ENCODE measurements around the gene PTPN3. TPM values are rescaled to one million over a fixed set of nuclear protein-coding genes. Genes with fewer than 3 reads are reported as not detected.

The PTPN3 gene
- total RNA-seq, 2 donors from 2014 or later = 13.2 to 19.5 TPM

GRCh38 chr9:109449036-109449798 is 48.9 kb downstream of the PTPN3 start:
- no peaks in the 10 kb centered on the region for H3K9me3 ChIP-seq
- no peak overlapping the region for H3K27ac ChIP-seq
- H3K36me3 ChIP-seq (replicated peaks in 1 of 2; ENCODE audit: insufficient read depth in 1 of 2, low read depth in 2 of 2) = peaks cover 0 to 3% of the 10 kb centered on the region in 2 donors
- no peak overlapping the region for H3K4me3 ChIP-seq
- H3K27me3 ChIP-seq = no peaks in the 10 kb centered on the region
- peaks cover 8% of the 10 kb centered on the region for H3K4me1 ChIP-seq
- TF ChIP-seq POLR2A (IDR thresholded peaks at IDR 0.05) = no peak
- no peak for TF ChIP-seq CTCF (IDR thresholded peaks at IDR 0.05)
- intact Hi-C loops (cut with DNase I) = no loop called here
- ATAC-seq (no peak), DNase-seq (no peak)
- 87 to 89% methylated on average over 6 to 12 of the region's 12 CpGs for WGBS, 2 donors

GRCh38 chr9:109448223-109448622 is 49.9 kb downstream of the PTPN3 start:
- H3K4me3 ChIP-seq = no peak overlapping the region
- no peaks in the 10 kb centered on the region for H3K4me1 ChIP-seq
- H3K9me3 ChIP-seq = no peaks in the 10 kb centered on the region
- WGBS, 2 donors = 83 to 87% methylated on average over 3 of the region's 3 CpGs
- H3K27ac ChIP-seq = no peak overlapping the region
- no peaks in the 10 kb centered on the region for H3K27me3 ChIP-seq
- intact Hi-C loops (cut with DNase I) = no loop called here
- peaks cover 0 to 3% of the 10 kb centered on the region in 2 donors for H3K36me3 ChIP-seq (replicated peaks in 1 of 2; ENCODE audit: insufficient read depth in 1 of 2, low read depth in 2 of 2)
- no peak for ATAC-seq
- TF ChIP-seq CTCF (IDR thresholded peaks at IDR 0.05) (no peak), POLR2A (IDR thresholded peaks at IDR 0.05) (no peak)
- DNase-seq = no peak

- Histone ChIP-seq H3K4me3 (no peak overlapping the region), H3K27me3 (no peaks in the 10 kb centered on the region), H3K4me1 (no peaks in the 10 kb centered on the region), H3K36me3 (replicated peaks in 1 of 2; ENCODE audit: insufficient read depth in 1 of 2, low read depth in 2 of 2) (peaks cover 0 to 3% of the 10 kb centered on the region in 2 donors), H3K27ac (no peak overlapping the region), H3K9me3 (no peaks in the 10 kb centered on the region)
- intact Hi-C loops (cut with DNase I) = no loop called here
- no peak for DNase-seq
- TF ChIP-seq CTCF (IDR thresholded peaks at IDR 0.05) (no peak), POLR2A (IDR thresholded peaks at IDR 0.05) (no peak)
- no peak for ATAC-seq
- 79 to 90% methylated on average over 6 of the region's 6 CpGs for WGBS, 2 donors
Observed at GRCh38 chr9:109447329-109448076, 50.6 kb downstream of the PTPN3 start.

GRCh38 chr9:109444771-109445320 is 53.3 kb downstream of the PTPN3 start:
- 89% methylated on average over 3 of the region's 3 CpGs for WGBS, 2 donors

More at GRCh38 chr9:109444771-109445320, 53.3 kb downstream of the PTPN3 start:
- intact Hi-C loops (cut with DNase I) = no loop called here
- ATAC-seq = no peak
- H3K9me3 ChIP-seq = no peaks in the 10 kb centered on the region
- H3K27me3 ChIP-seq = no peaks in the 10 kb centered on the region
- DNase-seq = no peak
- peaks cover 19% of the 10 kb centered on the region for H3K4me1 ChIP-seq
- no peak for TF ChIP-seq CTCF (IDR thresholded peaks at IDR 0.05)
- TF ChIP-seq POLR2A (IDR thresholded peaks at IDR 0.05) = no peak
- peaks cover 0 to 3% of the 10 kb centered on the region in 2 donors for H3K36me3 ChIP-seq (replicated peaks in 1 of 2; ENCODE audit: insufficient read depth in 1 of 2, low read depth in 2 of 2)
- no peak overlapping the region for H3K27ac ChIP-seq
- H3K4me3 ChIP-seq = no peak overlapping the region
